ENCODE measurements around the gene CDSN.

Gene CDSN

GRCh38 chr6:31131595-31131994, 11.3 kb upstream of the CDSN start:
- peak; percentile 11 for DNase-seq (ENCODE audit: low read depth)
- TF ChIP-seq, protein P1, sequence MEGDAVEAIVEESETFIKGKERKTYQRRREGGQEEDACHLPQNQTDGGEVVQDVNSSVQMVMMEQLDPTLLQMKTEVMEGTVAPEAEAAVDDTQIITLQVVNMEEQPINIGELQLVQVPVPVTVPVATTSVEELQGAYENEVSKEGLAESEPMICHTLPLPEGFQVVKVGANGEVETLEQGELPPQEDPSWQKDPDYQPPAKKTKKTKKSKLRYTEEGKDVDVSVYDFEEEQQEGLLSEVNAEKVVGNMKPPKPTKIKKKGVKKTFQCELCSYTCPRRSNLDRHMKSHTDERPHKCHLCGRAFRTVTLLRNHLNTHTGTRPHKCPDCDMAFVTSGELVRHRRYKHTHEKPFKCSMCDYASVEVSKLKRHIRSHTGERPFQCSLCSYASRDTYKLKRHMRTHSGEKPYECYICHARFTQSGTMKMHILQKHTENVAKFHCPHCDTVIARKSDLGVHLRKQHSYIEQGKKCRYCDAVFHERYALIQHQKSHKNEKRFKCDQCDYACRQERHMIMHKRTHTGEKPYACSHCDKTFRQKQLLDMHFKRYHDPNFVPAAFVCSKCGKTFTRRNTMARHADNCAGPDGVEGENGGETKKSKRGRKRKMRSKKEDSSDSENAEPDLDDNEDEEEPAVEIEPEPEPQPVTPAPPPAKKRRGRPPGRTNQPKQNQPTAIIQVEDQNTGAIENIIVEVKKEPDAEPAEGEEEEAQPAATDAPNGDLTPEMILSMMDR (IDR thresholded peaks at IDR 0.05; ENCODE audit: insufficient read depth, low read depth, low read length, missing control alignments): no peak
- H3K4me3 ChIP-seq (ENCODE audit: low read depth, low read length): no peak overlapping the region

DNA sequence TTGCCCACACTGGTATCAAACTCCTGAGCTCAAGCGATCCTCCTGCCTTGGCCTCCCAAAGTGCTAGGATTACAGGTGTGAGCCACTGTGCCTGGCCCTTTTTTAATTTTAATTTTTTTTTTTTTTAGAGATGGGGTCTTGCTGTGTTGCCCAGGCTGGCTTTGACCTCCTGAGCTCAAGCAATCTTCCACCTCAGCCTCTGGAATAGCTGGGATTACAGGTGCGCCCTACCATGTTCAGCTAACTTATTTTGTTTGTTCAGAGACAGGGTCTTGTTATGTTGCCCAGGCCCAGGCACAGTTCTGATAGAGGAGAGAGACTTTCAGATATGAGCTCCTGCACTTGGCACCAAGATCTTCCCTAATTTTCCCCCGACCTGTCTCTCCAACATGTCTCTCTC, 10.5 kb upstream of the CDSN start:
- H3K4me3 ChIP-seq (ENCODE audit: low read depth, low read length): no peak overlapping the region
- DNase-seq (ENCODE audit: low read depth): no peak
- TF ChIP-seq, protein P1 (IDR thresholded peaks at IDR 0.05; ENCODE audit: insufficient read depth, low read depth, low read length, missing control alignments): no peak

GRCh38 chr6:31129130-31129529, 8.9 kb upstream of the CDSN start:
- H3K4me3 ChIP-seq (ENCODE audit: low read depth, low read length): no peak overlapping the region
- no peak for DNase-seq (ENCODE audit: low read depth)
- TF ChIP-seq, protein P1 (IDR thresholded peaks at IDR 0.05; ENCODE audit: insufficient read depth, low read depth, low read length, missing control alignments): no peak

- TF ChIP-seq, protein P1 (IDR thresholded peaks at IDR 0.05; ENCODE audit: insufficient read depth, low read depth, low read length, missing control alignments): peak; percentile 89
- peak; percentile 68 for DNase-seq (ENCODE audit: low read depth)
- H3K4me3 ChIP-seq (ENCODE audit: low read depth, low read length): no peak overlapping the region
These were observed 7.9 kb upstream of the CDSN start for GRCh38 chr6:31128093-31128676.

- H3K4me3 ChIP-seq (ENCODE audit: low read depth, low read length): no peak overlapping the region
- no peak for DNase-seq (ENCODE audit: low read depth)
- TF ChIP-seq, protein P1 (IDR thresholded peaks at IDR 0.05; ENCODE audit: insufficient read depth, low read depth, low read length, missing control alignments): no peak
These were observed 6.3 kb upstream of the CDSN start for GRCh38 chr6:31126396-31127175.

DNA sequence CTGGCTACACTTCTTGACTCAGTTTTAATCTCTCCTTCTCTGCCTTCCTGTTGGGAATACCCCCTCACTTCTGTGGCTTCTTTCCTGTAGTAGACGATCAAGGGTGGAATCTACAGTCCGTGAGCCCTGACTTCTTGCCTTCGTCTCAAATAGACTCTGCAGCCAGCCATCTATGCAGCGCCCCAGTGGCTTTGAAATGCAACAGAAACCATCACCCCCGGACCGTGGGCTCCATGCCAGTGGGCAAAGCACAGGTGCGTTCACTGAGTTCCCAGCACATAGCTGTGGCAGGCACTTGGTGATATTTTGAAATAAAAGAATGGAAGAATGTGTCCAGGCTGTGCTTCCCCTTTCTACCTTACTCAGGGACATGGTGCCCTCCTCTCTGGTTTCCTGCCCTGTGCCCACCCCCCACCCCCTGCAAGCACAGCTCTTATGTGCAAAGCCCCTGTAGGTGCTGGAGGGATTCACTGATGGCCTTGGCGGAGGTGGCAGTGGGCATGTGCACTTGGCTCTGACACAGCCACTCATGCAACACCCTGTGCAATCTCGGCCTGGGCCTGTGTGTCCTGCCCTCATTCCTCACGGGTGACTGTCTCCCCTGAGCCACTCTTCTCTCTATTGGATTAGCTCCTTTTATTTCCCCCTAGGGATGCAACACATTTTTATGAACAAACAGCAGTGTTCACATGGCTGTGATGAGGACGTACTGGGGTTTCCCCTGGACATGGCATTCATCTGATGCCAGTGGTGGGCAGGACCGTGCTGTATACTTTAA, 5.5 kb upstream of the CDSN start:
- TF ChIP-seq, protein P1 (IDR thresholded peaks at IDR 0.05; ENCODE audit: insufficient read depth, low read depth, low read length, missing control alignments): no peak
- no peak for DNase-seq (ENCODE audit: low read depth)
- no peak overlapping the region for H3K4me3 ChIP-seq (ENCODE audit: low read depth, low read length)

Measured in GM12865 (cell line).